Astrocyte (in vitro differentiated cells and primary cell): ENCODE measurements around the gene OR5B21.

ENCODE experiments used
- CTCF ChIP-seq: IDR thresholded peaks from 2 replicates; pipeline ENCODE4 v1.5.1; 2011; ENCODE audit warnings: low read depth, mild to moderate bottlenecking, inconsistent platforms, low read length, moderate library complexity; ENCODE audit not compliant: insufficient read depth
- EZH2 ChIP-seq: IDR thresholded peaks from 2 replicates; pipeline ENCODE4 v1.6.1; 2012; ENCODE audit warnings: mild to moderate bottlenecking, low read length, inconsistent platforms; ENCODE audit not compliant: insufficient read depth

GRCh38 chr11:58546841-58547240 is 38.9 kb upstream of the OR5B21 start:
- no peak for TF ChIP-seq CTCF
- no peak for TF ChIP-seq EZH2
